GM21717 (cell line): ENCODE results near the gene SDHA.
"Not testable (repeated sequence)": the region's sequence is repeated elsewhere in the genome, so short reads cannot be mapped to it uniquely, and the experiment has no call there.

Experiments
- ATAC-seq: cut with Tn5 transposase; IDR thresholded peaks from one replicate; pipeline ENCODE4 v1.9.1; 2021; ENCODE audit warnings: mild to moderate bottlenecking, moderate library complexity; ENCODE audit not compliant: unreplicated experiment

The SDHA gene

GRCh38 chr5:218457-219291, 554 bp downstream of the SDHA start:
- ATAC-seq = peak; percentile 37

- no peak for ATAC-seq
These were observed 1.3 kb downstream of the SDHA start for GRCh38 chr5:219460-219863.

GRCh38 chr5:219991-220390, 1.9 kb downstream of the SDHA start:
- ATAC-seq = no peak

GRCh38 chr5:222951-223715, 5.0 kb downstream of the SDHA start:
- ATAC-seq = not testable (repeated sequence)

- ATAC-seq = no peak
These were observed 5.7 kb downstream of the SDHA start for GRCh38 chr5:223791-224190.

GRCh38 chr5:225334-225733, 7.2 kb downstream of the SDHA start:
- ATAC-seq = no peak

- ATAC-seq = not testable (repeated sequence)
These were observed 9.3 kb downstream of the SDHA start for GRCh38 chr5:227375-227774.

GRCh38 chr5:228886-229285, 10.8 kb downstream of the SDHA start:
- ATAC-seq = no peak

- ATAC-seq = no peak
These were observed 12.6 kb downstream of the SDHA start for GRCh38 chr5:230711-231110.

GRCh38 chr5:231661-232060, 13.5 kb downstream of the SDHA start:
- no peak for ATAC-seq

GRCh38 chr5:233426-233825, 15.3 kb downstream of the SDHA start:
- ATAC-seq = not testable (repeated sequence)

- ATAC-seq = no peak
These were observed 16.3 kb downstream of the SDHA start for GRCh38 chr5:234450-234849.

GRCh38 chr5:235527-235926, 17.4 kb downstream of the SDHA start:
- ATAC-seq = not testable (repeated sequence)

- not testable (repeated sequence) for ATAC-seq
These were observed 19.8 kb downstream of the SDHA start for GRCh38 chr5:237931-238330.

GRCh38 chr5:240550-240949, 22.4 kb downstream of the SDHA start:
- not testable (repeated sequence) for ATAC-seq

GRCh38 chr5:241045-241669, 23.0 kb downstream of the SDHA start:
- ATAC-seq = not testable (repeated sequence)

GRCh38 chr5:243683-244367, 25.7 kb downstream of the SDHA start:
- not testable (repeated sequence) for ATAC-seq

- ATAC-seq = not testable (repeated sequence)
These were observed 27.6 kb downstream of the SDHA start for GRCh38 chr5:245717-246116.

GRCh38 chr5:250396-250795, 32.3 kb downstream of the SDHA start:
- not testable (repeated sequence) for ATAC-seq

- not testable (repeated sequence) for ATAC-seq
These were observed 32.9 kb downstream of the SDHA start for GRCh38 chr5:251016-251415.

- ATAC-seq = not testable (repeated sequence)
These were observed 33.4 kb downstream of the SDHA start for GRCh38 chr5:251538-251937.
